Measurements from ENCODE around the gene IL25. TPM values are rescaled to one million over a fixed set of nuclear protein-coding genes. Genes with fewer than 3 reads are reported as not detected.

IL25 gene
- total RNA-seq, 1 donor from 2014 or later, result not detected

DNA sequence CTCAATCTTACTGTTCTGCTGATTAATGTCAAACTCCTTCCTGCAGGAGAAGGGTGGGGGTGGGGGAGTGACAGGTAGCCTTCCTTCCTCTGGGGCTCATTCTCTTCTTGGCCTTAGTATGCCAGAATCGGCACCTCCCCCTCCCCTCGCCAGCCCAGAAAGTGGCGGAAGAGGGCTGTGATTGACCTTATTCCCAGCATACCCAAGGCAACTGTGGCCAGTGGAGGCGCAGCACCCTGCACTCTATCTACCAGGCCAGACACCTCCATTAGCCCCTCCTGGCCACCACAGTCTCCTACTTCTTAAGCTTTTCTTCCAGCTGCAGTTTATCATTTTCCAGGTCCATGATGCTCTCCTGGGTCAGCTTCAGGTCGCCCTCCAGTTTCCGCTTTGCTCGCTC is 20.0 kb downstream of the IL25 start:
- ChIA-PET POLR2A (no interaction called here), CTCF (no interaction called here)
- H3K36me3 Mint-ChIP-seq (ENCODE audit: low read depth), result no peaks in the 10 kb centered on the region
- DNase-seq, result no peak
- no peak for ATAC-seq (ENCODE audit: low read depth)
- H3K9me3 Mint-ChIP-seq, result no peaks in the 10 kb centered on the region
- peaks cover 24% of the 10 kb centered on the region for H3K27me3 Mint-ChIP-seq
- no peak for TF ChIP-seq CTCF (IDR thresholded peaks at IDR 0.05)
- no peaks in the 10 kb centered on the region for H3K4me1 Mint-ChIP-seq
- H3K27ac Mint-ChIP-seq, result no peak overlapping the region
- intact Hi-C loops (cut with micrococcal nuclease), result no loop called here
- H3K4me3 Mint-ChIP-seq, result no peak overlapping the region

DNA sequence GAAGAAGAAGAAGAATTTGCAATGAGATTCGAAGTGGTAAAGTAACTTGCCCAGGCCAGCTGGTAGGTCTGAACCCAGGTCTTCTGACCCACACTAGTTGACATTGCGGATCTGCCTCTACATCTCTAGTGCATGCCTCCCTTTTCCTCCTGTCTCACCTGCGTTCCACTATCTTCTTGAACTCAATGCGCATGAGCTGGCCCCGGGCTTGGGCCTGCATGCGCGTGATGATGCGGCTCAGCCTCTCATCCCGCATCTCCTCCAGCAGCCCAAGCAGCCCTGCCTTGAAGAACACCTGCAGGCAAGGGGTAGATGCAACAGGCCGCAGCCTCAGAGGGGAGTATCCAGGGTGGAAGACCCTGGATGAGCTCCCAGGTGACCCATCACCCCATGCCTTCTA is 23.5 kb downstream of the IL25 start:
- no peak for DNase-seq
- no peaks in the 10 kb centered on the region for H3K9me3 Mint-ChIP-seq
- no peak overlapping the region for H3K4me3 Mint-ChIP-seq
- no peak for TF ChIP-seq CTCF (IDR thresholded peaks at IDR 0.05)
- no peak for ATAC-seq (ENCODE audit: low read depth)
- no peaks in the 10 kb centered on the region for H3K36me3 Mint-ChIP-seq (ENCODE audit: low read depth)
- ChIA-PET CTCF (no interaction called here), POLR2A (no interaction called here)
- H3K4me1 Mint-ChIP-seq, result no peaks in the 10 kb centered on the region
- peaks cover 14% of the 10 kb centered on the region for H3K27me3 Mint-ChIP-seq
- intact Hi-C loops (cut with micrococcal nuclease), result no loop called here
- H3K27ac Mint-ChIP-seq, result no peak overlapping the region

- no peak overlapping the region for H3K4me3 Mint-ChIP-seq
- DNase-seq, result no peak
Observed at GRCh38 chr14:23396781-23397407, 24.3 kb downstream of the IL25 start.

GRCh38 chr14:23398348-23398747 is 25.7 kb downstream of the IL25 start:
- Mint-ChIP-seq H3K4me1 (peaks cover under 1% of the 10 kb centered on the region), H3K27me3 (peaks cover 16% of the 10 kb centered on the region), H3K4me3 (no peak overlapping the region), H3K27ac (no peak overlapping the region), H3K36me3 (ENCODE audit: low read depth) (no peaks in the 10 kb centered on the region), H3K9me3 (no peaks in the 10 kb centered on the region)
- DNase-seq (no peak), ATAC-seq (ENCODE audit: low read depth) (no peak)
- intact Hi-C loops (cut with micrococcal nuclease), result no loop called here
- TF ChIP-seq CTCF (IDR thresholded peaks at IDR 0.05), result no peak
- ChIA-PET POLR2A (no interaction called here), CTCF (no interaction called here)

More at GRCh38 chr14:23396781-23397407, 24.3 kb downstream of the IL25 start:
- Mint-ChIP-seq H3K36me3 (ENCODE audit: low read depth) (no peaks in the 10 kb centered on the region), H3K9me3 (no peaks in the 10 kb centered on the region), H3K27ac (no peak overlapping the region), H3K27me3 (peaks cover 14% of the 10 kb centered on the region), H3K4me1 (no peaks in the 10 kb centered on the region)
- intact Hi-C loops (cut with micrococcal nuclease), result no loop called here
- no peak for ATAC-seq (ENCODE audit: low read depth)
- ChIA-PET CTCF (no interaction called here), POLR2A (no interaction called here)
- no peak for TF ChIP-seq CTCF (IDR thresholded peaks at IDR 0.05)

GRCh38 chr14:23399136-23399535 is 26.5 kb downstream of the IL25 start:
- Mint-ChIP-seq H3K27me3 (peaks cover 22% of the 10 kb centered on the region), H3K4me1 (peaks cover 2% of the 10 kb centered on the region), H3K27ac (no peak overlapping the region), H3K9me3 (no peaks in the 10 kb centered on the region), H3K4me3 (no peak overlapping the region), H3K36me3 (ENCODE audit: low read depth) (no peaks in the 10 kb centered on the region)
- intact Hi-C loops (cut with micrococcal nuclease), result no loop called here
- CTCF ChIA-PET, result no interaction called here
- no peak for DNase-seq
- POLR2A ChIA-PET, result no interaction called here
- TF ChIP-seq CTCF (IDR thresholded peaks at IDR 0.05), result no peak
- ATAC-seq (ENCODE audit: low read depth), result no peak

All from activated B cell treated with CpG ODN at 0.5 μM for 24 hours (primary cell).